GM12864 (cell line): ENCODE measurements around the gene NEO1.

Experiments used
- DNase-seq: peaks from one replicate; pipeline ENCODE4 v3.0.0-alpha.2; 2011; ENCODE audit warnings: low read depth
- H3K4me3 ChIP-seq: 2 replicates; pipeline ENCODE4 v1.5.1; 2011; ENCODE audit warnings: mild to moderate bottlenecking, low read depth, low read length, control low read depth
- TF ChIP-seq, protein P1 (sequence below): IDR thresholded peaks from 2 replicates; pipeline ENCODE4 v1.5.1; 2011; ENCODE audit warnings: low read depth, mild to moderate bottlenecking, moderate library complexity, low read length, control low read depth, inconsistent platforms; ENCODE audit errors: missing control alignments

Gene NEO1

DNA sequence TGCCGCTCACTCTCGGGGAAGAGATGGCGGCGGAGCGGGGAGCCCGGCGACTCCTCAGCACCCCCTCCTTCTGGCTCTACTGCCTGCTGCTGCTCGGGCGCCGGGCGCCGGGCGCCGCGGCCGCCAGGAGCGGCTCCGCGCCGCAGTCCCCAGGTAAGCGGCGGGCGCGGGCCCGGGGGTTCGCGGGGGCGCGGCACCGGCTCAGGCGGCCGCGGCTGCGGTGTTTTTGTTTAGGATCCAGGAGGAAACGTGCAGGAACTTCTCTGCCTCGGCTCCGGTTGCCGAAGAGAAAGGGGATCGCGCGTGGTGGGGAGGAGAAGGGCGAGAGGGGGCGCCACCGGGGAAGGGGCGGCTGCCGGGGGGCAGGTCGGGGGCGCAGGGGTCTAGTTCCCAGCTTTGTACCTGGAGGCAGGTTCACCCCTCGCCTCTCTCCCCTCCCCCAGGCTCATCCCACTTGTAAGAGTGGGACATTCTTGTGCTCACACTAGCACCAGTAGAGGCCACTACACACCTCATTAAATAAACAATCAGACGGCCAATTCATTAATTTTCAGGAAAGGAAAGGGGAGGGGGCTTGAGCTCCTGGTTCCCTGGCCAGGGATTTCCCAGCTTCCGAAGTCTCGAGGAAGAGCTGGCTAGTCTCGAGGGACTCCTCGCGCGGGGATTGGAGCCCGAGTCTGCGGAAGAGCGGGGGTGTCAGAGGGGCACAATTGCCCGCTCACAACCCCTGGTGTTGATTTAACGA lies 562 bp downstream of the NEO1 start:
- H3K4me3 ChIP-seq, result peak overlapping the region; percentile 59
- TF ChIP-seq, protein P1, sequence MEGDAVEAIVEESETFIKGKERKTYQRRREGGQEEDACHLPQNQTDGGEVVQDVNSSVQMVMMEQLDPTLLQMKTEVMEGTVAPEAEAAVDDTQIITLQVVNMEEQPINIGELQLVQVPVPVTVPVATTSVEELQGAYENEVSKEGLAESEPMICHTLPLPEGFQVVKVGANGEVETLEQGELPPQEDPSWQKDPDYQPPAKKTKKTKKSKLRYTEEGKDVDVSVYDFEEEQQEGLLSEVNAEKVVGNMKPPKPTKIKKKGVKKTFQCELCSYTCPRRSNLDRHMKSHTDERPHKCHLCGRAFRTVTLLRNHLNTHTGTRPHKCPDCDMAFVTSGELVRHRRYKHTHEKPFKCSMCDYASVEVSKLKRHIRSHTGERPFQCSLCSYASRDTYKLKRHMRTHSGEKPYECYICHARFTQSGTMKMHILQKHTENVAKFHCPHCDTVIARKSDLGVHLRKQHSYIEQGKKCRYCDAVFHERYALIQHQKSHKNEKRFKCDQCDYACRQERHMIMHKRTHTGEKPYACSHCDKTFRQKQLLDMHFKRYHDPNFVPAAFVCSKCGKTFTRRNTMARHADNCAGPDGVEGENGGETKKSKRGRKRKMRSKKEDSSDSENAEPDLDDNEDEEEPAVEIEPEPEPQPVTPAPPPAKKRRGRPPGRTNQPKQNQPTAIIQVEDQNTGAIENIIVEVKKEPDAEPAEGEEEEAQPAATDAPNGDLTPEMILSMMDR, result peak; percentile 38
- DNase-seq, result no peak

DNA sequence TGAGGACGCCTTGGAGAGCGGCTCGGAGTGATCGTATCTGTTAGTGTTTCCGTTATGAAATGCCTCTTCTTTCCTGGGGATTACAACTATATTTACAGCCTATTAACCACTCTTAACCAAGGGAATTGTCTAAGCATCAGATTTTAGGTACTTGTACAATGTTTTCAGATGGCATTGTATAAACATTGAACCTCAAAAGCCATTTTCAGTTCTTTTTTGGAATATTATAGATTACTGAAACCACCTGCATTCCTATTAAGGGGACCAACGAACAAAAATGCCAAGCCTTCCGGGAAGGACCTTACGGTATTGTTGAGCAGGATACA lies 1.1 kb downstream of the NEO1 start:
- no peak for DNase-seq
- H3K4me3 ChIP-seq, result no peak overlapping the region; the same call in 1 of the 2 replicates
- TF ChIP-seq, protein P1, result no peak

DNA sequence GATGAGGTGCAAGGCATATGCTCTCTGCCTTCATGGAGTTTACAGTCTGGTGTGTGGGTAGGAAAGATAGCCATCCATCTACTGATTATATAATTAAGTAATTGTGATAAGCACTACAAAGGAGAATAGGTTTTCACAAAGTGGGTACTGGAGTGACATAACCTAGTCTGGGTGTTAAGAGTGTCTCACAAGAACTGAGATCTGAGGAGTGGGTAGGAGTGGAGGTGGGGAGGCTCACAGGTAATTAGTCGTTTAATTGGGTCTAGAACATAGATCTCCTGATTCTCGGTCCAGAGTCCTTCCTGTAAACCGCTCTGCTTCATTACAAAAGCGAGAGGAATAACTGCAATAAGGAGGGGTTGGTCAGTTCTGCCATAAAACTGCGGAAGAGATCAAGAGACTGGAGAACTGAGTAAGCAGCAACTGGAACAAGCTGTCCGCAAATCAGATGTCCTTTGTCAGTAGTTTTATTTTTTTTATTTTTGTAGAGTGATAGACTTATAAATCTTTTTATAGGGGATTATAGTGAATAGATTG lies 2.2 kb downstream of the NEO1 start:
- TF ChIP-seq, protein P1, result no peak
- no peak for DNase-seq
- no peak overlapping the region for H3K4me3 ChIP-seq

DNA sequence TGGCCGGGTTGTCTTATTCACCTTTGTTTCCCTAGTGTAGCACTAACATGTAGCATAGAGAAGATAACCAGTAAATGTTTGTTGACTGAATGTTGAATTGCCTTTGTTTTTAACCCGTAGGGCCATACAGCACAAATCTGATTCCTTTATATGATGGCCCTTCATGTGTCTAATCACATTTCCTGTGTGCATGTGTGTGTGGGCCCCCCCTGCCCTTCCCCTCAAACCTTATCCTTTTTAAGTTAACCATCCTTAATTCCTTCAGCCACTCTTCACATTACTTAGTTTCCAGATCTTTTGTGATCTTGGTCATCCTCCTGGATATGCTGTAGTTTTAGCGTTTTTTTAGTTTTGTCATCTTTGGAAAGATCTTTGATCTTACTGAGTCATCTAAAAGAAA lies 4.2 kb downstream of the NEO1 start:
- DNase-seq, result no peak
- TF ChIP-seq, protein P1, result no peak
- no peak overlapping the region for H3K4me3 ChIP-seq

DNA sequence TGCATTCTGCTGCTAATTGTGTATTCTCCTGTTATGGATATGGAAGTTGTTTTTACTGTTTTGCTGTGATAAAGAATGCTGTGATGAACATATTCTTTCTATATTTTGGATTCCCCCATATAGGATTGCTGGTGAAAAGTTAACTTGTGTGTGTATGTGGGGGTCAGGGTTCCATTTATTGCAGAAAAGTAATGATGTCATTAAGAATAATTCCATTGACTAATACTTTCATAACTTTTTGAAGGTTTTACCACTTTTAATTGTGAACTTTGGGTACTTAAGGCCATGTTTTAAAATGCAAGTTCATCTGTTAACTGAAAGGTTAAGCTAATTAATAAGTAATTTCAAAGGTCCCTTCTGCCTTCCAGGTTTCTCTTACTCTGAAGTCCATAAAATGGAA lies 6.2 kb downstream of the NEO1 start:
- DNase-seq, result no peak
- TF ChIP-seq, protein P1, result no peak

DNA sequence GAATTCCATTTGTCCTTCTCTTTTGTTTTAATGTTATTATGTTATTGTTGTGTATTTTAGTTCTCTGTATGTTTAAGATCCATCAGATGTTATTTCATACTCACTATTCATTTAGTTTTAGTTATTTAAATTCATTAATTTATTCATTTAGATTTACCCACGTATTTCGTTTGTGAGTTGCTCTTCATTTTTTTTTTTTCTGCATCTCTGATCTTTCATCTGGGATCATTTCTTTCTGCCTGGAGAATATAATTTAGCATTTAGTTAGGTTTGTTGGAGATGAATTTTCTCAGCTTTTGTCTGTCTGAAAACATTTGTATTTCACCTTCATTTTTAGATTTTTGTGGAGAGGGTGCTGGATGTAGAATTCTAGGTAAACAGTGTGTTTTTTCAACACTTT lies 12.9 kb downstream of the NEO1 start:
- TF ChIP-seq, protein P1, result no peak
- DNase-seq, result no peak
- H3K4me3 ChIP-seq, result no peak overlapping the region

More for the DNA sequence above, 6.2 kb downstream of the NEO1 start:
- H3K4me3 ChIP-seq, result no peak overlapping the region

DNA sequence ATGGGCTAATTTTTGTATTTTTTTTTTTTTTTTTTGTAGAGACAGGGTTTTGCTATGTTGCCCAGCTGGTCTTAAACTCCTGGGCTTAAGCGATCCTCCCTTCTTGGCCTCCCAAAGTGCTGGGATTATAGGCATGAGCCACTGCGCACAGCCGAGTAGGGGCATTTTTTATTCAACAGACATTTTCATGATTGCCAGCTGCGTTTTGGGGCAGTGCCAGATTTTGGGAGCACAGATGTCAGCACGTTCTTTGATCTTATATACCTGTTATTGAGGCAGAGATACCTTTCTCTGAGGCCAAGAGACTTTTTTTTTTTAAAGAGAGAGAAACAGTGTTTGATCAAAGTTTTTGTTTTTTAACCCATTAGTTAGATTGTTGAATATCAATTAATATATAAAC lies 16.8 kb downstream of the NEO1 start:
- TF ChIP-seq, protein P1, result no peak
- no peak for DNase-seq
- H3K4me3 ChIP-seq, result no peak overlapping the region
